ENCODE results near the gene DDX51. TPM values are rescaled to one million over a fixed set of nuclear protein-coding genes. Genes with fewer than 3 reads are reported as not detected.

Gene DDX51
- total and polyA plus RNA-seq, 2 of the 4 experiments (the other 2 are of a cell fraction) = 3.8 to 14.5 TPM

DNA sequence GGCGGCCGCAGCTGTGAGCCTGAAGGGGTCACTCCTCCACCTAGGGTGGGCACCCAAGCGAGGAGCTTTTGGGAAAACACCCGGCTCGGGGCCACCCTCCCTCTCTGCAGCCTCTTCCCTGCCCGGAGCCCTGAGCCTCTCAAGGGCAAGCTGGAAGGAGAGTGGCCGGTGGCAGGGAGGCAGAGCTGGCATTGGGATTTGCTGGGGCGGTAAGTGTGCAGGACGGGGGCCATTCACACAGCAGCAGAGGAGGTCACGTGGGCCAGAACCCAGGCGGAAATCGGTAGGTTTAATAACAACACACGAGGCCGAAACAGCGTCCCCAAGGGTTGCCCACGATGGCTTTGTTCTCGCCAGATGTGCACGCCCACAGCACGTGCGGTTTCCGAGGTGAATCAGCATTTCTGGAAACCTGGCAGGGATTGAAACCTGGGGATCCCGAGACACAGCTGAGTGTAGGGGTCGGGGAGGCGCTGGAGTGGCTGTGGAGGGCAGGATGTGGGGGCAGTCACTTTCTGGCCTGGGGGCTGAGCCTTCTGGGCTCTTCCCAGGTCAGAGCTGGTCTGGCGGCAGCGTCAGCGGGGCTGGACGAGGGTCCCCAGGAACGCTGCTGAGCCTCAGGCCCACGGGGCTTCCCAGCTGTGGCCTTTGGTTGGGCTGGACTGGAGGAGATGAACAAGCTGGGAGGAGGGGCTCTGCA, 23.6 kb upstream of the DDX51 start:
- 69% methylated on average over 12 of the region's 30 CpGs; no CpG with 5 or more reads in 1 of the 2 experiments for WGBS, 2 experiments (ENCODE audit: extremely low coverage in 2 of 2, insufficient read length in 1 of 2)
- H2BK15ac ChIP-seq (ENCODE audit: low read depth, low read length) = no peak overlapping the region
- dilution Hi-C loops (cut with HindIII; ENCODE audit: low sequenced_read_pairs, unreplicated experiment) = no loop called here
- ATAC-seq (ENCODE audit: low read depth) (no peak), DNase-seq (no peak)
- CTCF ChIA-PET = no interaction called here
- intact Hi-C loops (cut with micrococcal nuclease) = no loop called here
- no peak overlapping the region for H2BK20ac ChIP-seq (ENCODE audit: low read depth, low read length)
- H2BK5ac ChIP-seq (ENCODE audit: low read depth, low read length, poor library complexity, severe bottlenecking) = no peak overlapping the region
- no peak overlapping the region for H2AFZ ChIP-seq (replicated peaks; ENCODE audit: low read length, poor library complexity)
- in situ Hi-C loops (cut with MboI; ENCODE audit: low sequenced_read_pairs) = no loop called here
- TF ChIP-seq MAFK (IDR thresholded peaks at IDR 0.05; ENCODE audit: low read depth, low read length) = no peak
- TF ChIP-seq, protein P1, sequence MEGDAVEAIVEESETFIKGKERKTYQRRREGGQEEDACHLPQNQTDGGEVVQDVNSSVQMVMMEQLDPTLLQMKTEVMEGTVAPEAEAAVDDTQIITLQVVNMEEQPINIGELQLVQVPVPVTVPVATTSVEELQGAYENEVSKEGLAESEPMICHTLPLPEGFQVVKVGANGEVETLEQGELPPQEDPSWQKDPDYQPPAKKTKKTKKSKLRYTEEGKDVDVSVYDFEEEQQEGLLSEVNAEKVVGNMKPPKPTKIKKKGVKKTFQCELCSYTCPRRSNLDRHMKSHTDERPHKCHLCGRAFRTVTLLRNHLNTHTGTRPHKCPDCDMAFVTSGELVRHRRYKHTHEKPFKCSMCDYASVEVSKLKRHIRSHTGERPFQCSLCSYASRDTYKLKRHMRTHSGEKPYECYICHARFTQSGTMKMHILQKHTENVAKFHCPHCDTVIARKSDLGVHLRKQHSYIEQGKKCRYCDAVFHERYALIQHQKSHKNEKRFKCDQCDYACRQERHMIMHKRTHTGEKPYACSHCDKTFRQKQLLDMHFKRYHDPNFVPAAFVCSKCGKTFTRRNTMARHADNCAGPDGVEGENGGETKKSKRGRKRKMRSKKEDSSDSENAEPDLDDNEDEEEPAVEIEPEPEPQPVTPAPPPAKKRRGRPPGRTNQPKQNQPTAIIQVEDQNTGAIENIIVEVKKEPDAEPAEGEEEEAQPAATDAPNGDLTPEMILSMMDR (conservative IDR thresholded peaks at IDR 0.05; ENCODE audit: low read depth, low read length) = no peak
- TF ChIP-seq POLR2A (IDR thresholded peaks at IDR 0.05; ENCODE audit: low read depth, low read length) = no peak
- no peak for TF ChIP-seq CEBPB (IDR thresholded peaks at IDR 0.05; ENCODE audit: low read depth, low read length)
- no peak for TF ChIP-seq MAZ (IDR thresholded peaks at IDR 0.05; ENCODE audit: borderline replicate concordance, low read depth, low read length)
- TF ChIP-seq FOS (IDR thresholded peaks at IDR 0.05; ENCODE audit: low read depth, low read length) = no peak
- TF ChIP-seq CHD1 (IDR thresholded peaks at IDR 0.05; ENCODE audit: low read depth, low read length) = no peak
- TF ChIP-seq RCOR1 (IDR thresholded peaks at IDR 0.05; ENCODE audit: insufficient replicate concordance, low read length) = no peak
- TF ChIP-seq RFX5 (IDR thresholded peaks at IDR 0.05; ENCODE audit: low read depth, low read length) = no peak
- TF ChIP-seq SMC3 (IDR thresholded peaks at IDR 0.05; ENCODE audit: low read depth, low read length) = no peak
- no peak for TF ChIP-seq NFE2L2 (IDR thresholded peaks at IDR 0.05; ENCODE audit: low read depth, low read length)
- H3K27me3 ChIP-seq (ENCODE audit: control insufficient read depth, insufficient read depth, low read length) = peaks cover 26% of the 10 kb centered on the region; the same call in 1 of the 2 replicates
- no peak overlapping the region for H3K27ac ChIP-seq (ENCODE audit: insufficient read depth, low read length)
- no TSS peak for BruUV-seq (replicated peaks)
- no peak overlapping the region for H3K4me2 ChIP-seq (ENCODE audit: low read depth, low read length)
- H3K23ac ChIP-seq (ENCODE audit: low read depth, low read length) = no peak overlapping the region
- peaks cover 6% of the 10 kb centered on the region; the same call in 1 of the 2 replicates for H4K20me1 ChIP-seq (ENCODE audit: insufficient read depth, low read length)
- no peak overlapping the region for H2AK5ac ChIP-seq (ENCODE audit: low read depth, low read length)
- no peaks in the 10 kb centered on the region for H3K36me3 ChIP-seq (ENCODE audit: control insufficient read depth, insufficient read depth, low read length)
- H4K8ac ChIP-seq (ENCODE audit: low read depth in 2 of 2, low read length in 2 of 2) = no peak overlapping the region
- no peak overlapping the region for H3K18ac ChIP-seq (ENCODE audit: low read depth, low read length)
- no peak overlapping the region for H3K14ac ChIP-seq (replicated peaks; ENCODE audit: low read depth, low read length)
- H3K79me1 ChIP-seq (ENCODE audit: low read depth in 1 of 2, low read length in 2 of 2) = no peaks in the 10 kb centered on the region
- no peak overlapping the region for H4K5ac ChIP-seq (ENCODE audit: low read depth, low read length)
- no peak overlapping the region for H3K4ac ChIP-seq (ENCODE audit: low read depth, low read length)
- no peak overlapping the region for H2BK120ac ChIP-seq (ENCODE audit: low read depth, low read length)
- H3K9me1 ChIP-seq (ENCODE audit: insufficient read depth, low read length) = peaks cover 5% of the 10 kb centered on the region; the same call in 1 of the 2 replicates
- no peaks in the 10 kb centered on the region for H3K9me3 ChIP-seq (ENCODE audit: control insufficient read depth, insufficient read depth, low read length)
- peak overlapping the region; percentile 42 for H2AK9ac ChIP-seq (replicated peaks; ENCODE audit: low read depth, low read length, poor library complexity)
- H3K56ac ChIP-seq (ENCODE audit: extremely low read depth, insufficient read depth, low read length) = no peak overlapping the region
- H3K4me3 ChIP-seq (ENCODE audit: insufficient read depth, low read depth, low read length) = no peak overlapping the region
- POLR2A ChIA-PET (ENCODE audit: unreplicated experiment) = no interaction called here
- H4K91ac ChIP-seq (ENCODE audit: insufficient read depth, low read depth, low read length) = no peak overlapping the region
- peaks cover 13% of the 10 kb centered on the region; the same call in 1 of the 2 replicates for H3K4me1 ChIP-seq (ENCODE audit: control insufficient read depth, insufficient read depth, low read length)
- H3K9ac ChIP-seq (ENCODE audit: low read depth, low read length) = no peak overlapping the region
